Measurements from ENCODE around the gene TEX13A. TPM values are rescaled to one million over a fixed set of nuclear protein-coding genes. Genes with fewer than 3 reads are reported as not detected.

TEX13A gene
- not detected in 5 replicates for total RNA-seq (2022; extraction: Qiagen RNA extraction)

GRCh38 chrX:105220636-105221035 lies at the start of gene TEX13A:
Gene TEX13A, minus strand, starts transcription at chrX:105220694. Its CDS starts 297 bp downstream, at chrX:105220397.

